ENCODE data around the gene DUS4L. TPM values are rescaled to one million over a fixed set of nuclear protein-coding genes. Genes with fewer than 3 reads are reported as not detected.

DUS4L gene
- total and polyA plus RNA-seq, 2 donors = 7.6 to 7.8 TPM

DNA sequence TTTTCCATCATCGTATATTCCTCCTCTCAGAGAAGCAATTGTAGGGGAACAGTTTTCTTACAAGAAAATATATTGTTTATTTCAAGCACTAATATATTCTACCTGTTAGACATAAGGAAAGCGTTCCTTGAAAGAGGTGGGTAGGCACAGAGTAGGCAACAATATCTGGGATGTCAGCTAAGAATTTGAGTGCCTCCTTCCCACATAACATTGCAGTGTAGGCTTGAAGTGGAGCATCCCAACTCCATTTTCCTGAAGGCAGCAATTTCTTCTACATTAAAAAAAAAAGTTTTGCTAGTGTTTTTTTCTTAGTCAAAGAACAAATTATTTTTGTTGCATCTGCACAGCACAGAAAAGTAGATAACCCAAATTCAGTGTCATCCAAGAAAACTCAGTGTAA lies 37.0 kb downstream of the DUS4L start:
- H3K27ac ChIP-seq (ENCODE audit: low read depth in 1 of 2, low read length in 1 of 2) = no peak overlapping the region
- H3K36me3 ChIP-seq (ENCODE audit: control insufficient read depth in 2 of 2, insufficient read depth in 2 of 2, low read length in 1 of 2) = peaks cover 2 to 4% of the 10 kb centered on the region in 2 donors
- H3K4me3 ChIP-seq (ENCODE audit: low read length in 2 of 2) = no peak overlapping the region
- DNase-seq (ENCODE audit: low read depth in 6 of 9, low spot score in 9 of 9) = no peak
- H3K27me3 ChIP-seq (ENCODE audit: control insufficient read depth in 2 of 2, insufficient read depth in 1 of 2, low read length in 1 of 2) = no peaks in the 10 kb centered on the region
- no peaks in the 10 kb centered on the region for H3K4me1 ChIP-seq (ENCODE audit: control insufficient read depth in 2 of 2, insufficient read depth in 2 of 2, low read length in 2 of 2)
- no peaks in the 10 kb centered on the region for H3K9me3 ChIP-seq (ENCODE audit: control insufficient read depth in 2 of 2, insufficient read depth in 1 of 2, low read length in 1 of 2)
- WGBS = over 99% methylated on average over 2 of the region's 2 CpGs

DNA sequence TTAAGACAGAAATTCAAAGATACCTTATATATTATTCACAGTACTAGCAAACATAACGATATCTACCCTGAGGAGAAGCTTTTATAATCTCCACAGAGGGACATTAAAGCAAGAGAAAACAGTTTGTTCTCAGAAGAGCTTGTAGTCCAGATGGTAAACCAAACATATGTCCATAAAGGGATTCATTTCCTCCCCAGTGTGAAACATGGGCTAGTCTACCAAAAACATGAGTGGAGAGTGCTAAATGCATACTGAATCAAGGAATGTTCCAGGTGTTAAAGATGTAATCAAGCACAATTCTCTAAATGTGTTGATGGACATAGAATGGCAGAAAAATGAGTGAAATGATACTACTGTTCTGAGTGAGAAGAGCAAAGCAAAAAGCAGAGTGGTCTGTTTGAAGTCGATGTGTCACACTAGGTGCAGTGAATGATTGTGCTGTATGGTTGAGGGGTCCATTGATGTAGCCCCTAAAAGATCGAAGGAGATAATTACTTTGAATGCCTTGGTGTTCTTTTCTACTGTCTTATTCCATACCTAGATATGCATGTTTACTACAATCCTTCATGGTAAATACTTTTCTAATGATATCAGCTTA lies 41.5 kb downstream of the DUS4L start:
- Histone ChIP-seq H3K36me3 (ENCODE audit: control insufficient read depth in 2 of 2, insufficient read depth in 2 of 2, low read length in 1 of 2) (peaks cover 0 to 7% of the 10 kb centered on the region in 2 donors), H3K4me3 (ENCODE audit: low read length in 2 of 2) (no peak overlapping the region), H3K4me1 (ENCODE audit: control insufficient read depth in 2 of 2, insufficient read depth in 2 of 2, low read length in 2 of 2) (no peaks in the 10 kb centered on the region), H3K9me3 (ENCODE audit: control insufficient read depth in 2 of 2, insufficient read depth in 1 of 2, low read length in 1 of 2) (no peaks in the 10 kb centered on the region), H3K27me3 (ENCODE audit: control insufficient read depth in 2 of 2, insufficient read depth in 1 of 2, low read length in 1 of 2) (no peaks in the 10 kb centered on the region), H3K27ac (ENCODE audit: low read depth in 1 of 2, low read length in 1 of 2) (no peak overlapping the region)
- 98% methylated on average over 3 of the region's 3 CpGs for WGBS
- no peak for DNase-seq (ENCODE audit: low read depth in 6 of 9, low spot score in 9 of 9)

DNA sequence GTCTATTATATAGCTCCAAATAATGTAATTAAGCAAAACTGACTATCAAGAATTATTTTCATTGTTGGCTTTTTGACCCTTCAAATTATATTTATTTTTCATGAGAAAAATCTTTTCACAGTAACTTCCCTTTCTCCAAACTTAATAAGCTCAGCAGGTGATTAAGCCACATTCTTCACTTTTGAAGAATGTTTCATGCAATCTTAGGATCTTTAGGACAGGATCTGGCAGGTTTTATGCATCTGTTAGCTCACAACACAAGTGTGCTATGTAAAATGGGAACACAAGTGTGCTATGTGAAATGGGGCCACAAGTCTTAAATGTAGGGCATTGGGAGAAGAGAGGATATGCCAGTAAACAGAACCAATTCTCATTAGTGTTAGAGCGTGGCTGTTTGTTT lies 42.5 kb downstream of the DUS4L start:
- DNase-seq (ENCODE audit: low read depth in 6 of 9, low spot score in 9 of 9) = no peak
- no peaks in the 10 kb centered on the region for H3K4me1 ChIP-seq (ENCODE audit: control insufficient read depth in 2 of 2, insufficient read depth in 2 of 2, low read length in 2 of 2)

DNA sequence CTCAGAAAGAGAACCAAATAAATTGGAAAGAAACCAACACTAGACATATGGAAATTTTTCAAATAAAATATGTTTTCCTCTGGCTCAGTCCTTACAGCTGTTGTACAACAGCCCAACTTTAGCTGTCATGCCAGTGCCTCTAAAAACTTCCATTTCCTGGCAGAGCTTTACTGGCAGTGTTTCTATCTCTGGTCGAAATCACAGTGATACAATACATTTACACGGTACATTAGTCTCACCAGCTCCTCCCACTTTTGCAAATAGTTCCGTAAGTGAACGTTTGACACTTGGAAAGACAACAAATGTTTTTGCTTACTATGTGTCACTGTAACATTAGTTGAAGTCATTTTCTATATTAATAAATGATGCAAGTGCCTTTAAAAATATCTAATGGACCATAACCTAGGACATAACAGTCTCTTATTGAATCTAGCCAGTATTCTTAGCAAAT lies 46.1 kb downstream of the DUS4L start:
- 95% methylated on average over 4 of the region's 4 CpGs for WGBS
- DNase-seq (ENCODE audit: low read depth in 6 of 9, low spot score in 9 of 9) = no peak
- Histone ChIP-seq H3K9me3 (ENCODE audit: control insufficient read depth in 2 of 2, insufficient read depth in 1 of 2, low read length in 1 of 2) (no peaks in the 10 kb centered on the region), H3K4me3 (ENCODE audit: low read length in 2 of 2) (no peak overlapping the region), H3K27ac (ENCODE audit: low read depth in 1 of 2, low read length in 1 of 2) (no peak overlapping the region), H3K36me3 (ENCODE audit: control insufficient read depth in 2 of 2, insufficient read depth in 2 of 2, low read length in 1 of 2) (peaks cover 4 to 8% of the 10 kb centered on the region in 2 donors), H3K4me1 (ENCODE audit: control insufficient read depth in 2 of 2, insufficient read depth in 2 of 2, low read length in 2 of 2) (no peaks in the 10 kb centered on the region), H3K27me3 (ENCODE audit: control insufficient read depth in 2 of 2, insufficient read depth in 1 of 2, low read length in 1 of 2) (no peaks in the 10 kb centered on the region)

More for the DNA sequence above, 42.5 kb downstream of the DUS4L start:
- Histone ChIP-seq H3K9me3 (ENCODE audit: control insufficient read depth in 2 of 2, insufficient read depth in 1 of 2, low read length in 1 of 2) (no peaks in the 10 kb centered on the region), H3K27me3 (ENCODE audit: control insufficient read depth in 2 of 2, insufficient read depth in 1 of 2, low read length in 1 of 2) (no peaks in the 10 kb centered on the region), H3K4me3 (ENCODE audit: low read length in 2 of 2) (no peak overlapping the region), H3K27ac (ENCODE audit: low read depth in 1 of 2, low read length in 1 of 2) (no peak overlapping the region), H3K36me3 (ENCODE audit: control insufficient read depth in 2 of 2, insufficient read depth in 2 of 2, low read length in 1 of 2) (peaks cover 0 to 7% of the 10 kb centered on the region in 2 donors)
- 94% methylated on average over 1 of the region's 1 CpG for WGBS

DNA sequence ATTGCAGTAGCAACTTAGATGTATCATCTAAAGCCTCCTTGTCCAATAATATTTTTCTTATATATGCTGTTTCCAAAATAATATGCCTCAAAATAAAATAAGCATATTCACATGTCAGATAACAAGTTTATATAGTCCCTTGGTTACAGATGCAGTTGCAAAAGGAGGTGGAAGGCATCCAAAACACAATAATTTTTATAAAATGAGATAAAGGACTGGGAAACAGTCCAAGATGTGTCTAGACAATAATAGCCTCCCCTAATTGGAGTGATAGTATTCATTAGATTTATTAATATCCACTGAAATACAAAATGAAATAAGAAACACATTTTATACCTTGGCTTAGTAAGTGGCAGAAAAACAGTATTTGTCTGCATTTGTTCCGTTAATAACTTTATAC lies 46.6 kb downstream of the DUS4L start:
- no peak overlapping the region for H3K27ac ChIP-seq (ENCODE audit: low read depth in 1 of 2, low read length in 1 of 2)
- WGBS = 99% methylated on average over 1 of the region's 1 CpG
- no peaks in the 10 kb centered on the region for H3K4me1 ChIP-seq (ENCODE audit: control insufficient read depth in 2 of 2, insufficient read depth in 2 of 2, low read length in 2 of 2)
- no peak overlapping the region for H3K4me3 ChIP-seq (ENCODE audit: low read length in 2 of 2)
- no peaks in the 10 kb centered on the region for H3K27me3 ChIP-seq (ENCODE audit: control insufficient read depth in 2 of 2, insufficient read depth in 1 of 2, low read length in 1 of 2)
- no peaks in the 10 kb centered on the region for H3K9me3 ChIP-seq (ENCODE audit: control insufficient read depth in 2 of 2, insufficient read depth in 1 of 2, low read length in 1 of 2)
- H3K36me3 ChIP-seq (ENCODE audit: control insufficient read depth in 2 of 2, insufficient read depth in 2 of 2, low read length in 1 of 2) = peaks cover 4 to 10% of the 10 kb centered on the region in 2 donors
- DNase-seq (ENCODE audit: low read depth in 6 of 9, low spot score in 9 of 9) = no peak

DNA sequence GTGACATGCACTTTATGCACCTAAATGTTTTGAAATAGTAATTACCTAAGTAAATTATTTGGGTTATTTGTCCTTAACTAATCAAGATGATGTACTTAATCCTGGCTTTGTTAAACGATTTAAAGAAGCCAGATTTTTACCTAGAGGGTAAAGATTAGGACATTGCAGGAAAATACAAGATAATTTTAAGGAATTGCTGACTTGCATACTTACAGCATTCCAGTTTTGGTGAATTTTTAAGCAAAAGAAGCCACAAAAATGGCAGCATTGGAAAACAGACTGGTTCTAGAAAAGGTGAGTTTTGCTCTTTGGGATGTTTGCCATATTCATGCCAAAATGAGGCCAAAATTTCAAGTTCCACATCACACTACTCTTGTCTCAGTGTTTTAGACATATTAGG lies 49.7 kb downstream of the DUS4L start:
- H3K27ac ChIP-seq (ENCODE audit: low read depth in 1 of 2, low read length in 1 of 2) = no peak overlapping the region
- no peak for DNase-seq (ENCODE audit: low read depth in 6 of 9, low spot score in 9 of 9)
- no peak overlapping the region for H3K4me3 ChIP-seq (ENCODE audit: low read length in 2 of 2)
- no peaks in the 10 kb centered on the region for H3K4me1 ChIP-seq (ENCODE audit: control insufficient read depth in 2 of 2, insufficient read depth in 2 of 2, low read length in 2 of 2)
- H3K27me3 ChIP-seq (ENCODE audit: control insufficient read depth in 2 of 2, insufficient read depth in 1 of 2, low read length in 1 of 2) = no peaks in the 10 kb centered on the region
- 99% methylated on average over 1 of the region's 1 CpG for WGBS
- peaks cover 4 to 10% of the 10 kb centered on the region in 2 donors for H3K36me3 ChIP-seq (ENCODE audit: control insufficient read depth in 2 of 2, insufficient read depth in 2 of 2, low read length in 1 of 2)
- H3K9me3 ChIP-seq (ENCODE audit: control insufficient read depth in 2 of 2, insufficient read depth in 1 of 2, low read length in 1 of 2) = no peaks in the 10 kb centered on the region

DNA sequence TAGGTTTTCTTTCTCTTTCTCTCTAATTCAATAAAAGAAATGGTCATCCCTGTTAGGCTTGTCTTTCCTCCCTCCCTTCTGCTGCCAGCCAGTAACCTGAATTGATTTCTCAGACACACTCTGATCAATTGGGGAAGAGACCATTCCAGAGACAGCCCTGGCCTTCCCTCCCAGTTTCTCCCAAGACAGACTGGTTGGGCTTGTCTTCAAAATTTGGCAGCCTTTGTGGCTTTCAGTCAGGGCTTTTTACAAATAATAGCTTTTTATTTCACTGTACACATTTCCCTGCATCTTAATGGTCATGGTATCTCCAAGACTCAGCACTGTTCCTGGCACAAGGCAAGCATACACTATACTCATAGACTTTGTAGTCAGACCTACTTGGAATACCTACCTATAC lies 50.2 kb downstream of the DUS4L start:
- H3K9me3 ChIP-seq (ENCODE audit: control insufficient read depth in 2 of 2, insufficient read depth in 1 of 2, low read length in 1 of 2) = no peaks in the 10 kb centered on the region
- H3K27ac ChIP-seq (ENCODE audit: low read depth in 1 of 2, low read length in 1 of 2) = no peak overlapping the region
- H3K36me3 ChIP-seq (ENCODE audit: control insufficient read depth in 2 of 2, insufficient read depth in 2 of 2, low read length in 1 of 2) = peaks cover 3 to 10% of the 10 kb centered on the region in 2 donors
- H3K4me1 ChIP-seq (ENCODE audit: control insufficient read depth in 2 of 2, insufficient read depth in 2 of 2, low read length in 2 of 2) = no peaks in the 10 kb centered on the region
- H3K27me3 ChIP-seq (ENCODE audit: control insufficient read depth in 2 of 2, insufficient read depth in 1 of 2, low read length in 1 of 2) = no peaks in the 10 kb centered on the region
- no peak overlapping the region for H3K4me3 ChIP-seq (ENCODE audit: low read length in 2 of 2)
- DNase-seq (ENCODE audit: low read depth in 6 of 9, low spot score in 9 of 9) = no peak

DNA sequence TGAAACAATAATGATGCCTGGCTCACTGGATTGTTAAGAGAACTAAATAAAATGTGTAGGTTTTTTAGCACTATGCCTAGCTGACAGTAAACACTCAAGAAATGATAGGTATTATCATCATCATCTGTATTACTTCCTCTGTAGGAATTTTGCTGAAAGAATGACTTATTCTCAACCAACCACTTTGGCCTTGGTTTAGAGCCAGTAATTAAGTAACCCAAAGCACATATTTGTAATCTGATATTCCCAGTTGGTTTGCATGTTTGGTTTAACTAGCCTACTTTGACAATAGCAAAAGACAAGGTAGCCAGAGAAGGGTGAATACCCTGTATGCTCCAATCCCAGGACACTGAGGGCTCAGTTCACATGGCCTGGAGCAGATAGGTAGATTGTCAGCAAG lies 50.7 kb downstream of the DUS4L start:
- no peak for DNase-seq (ENCODE audit: low read depth in 6 of 9, low spot score in 9 of 9)
- Histone ChIP-seq H3K4me1 (ENCODE audit: control insufficient read depth in 2 of 2, insufficient read depth in 2 of 2, low read length in 2 of 2) (no peaks in the 10 kb centered on the region), H3K4me3 (ENCODE audit: low read length in 2 of 2) (no peak overlapping the region), H3K27me3 (ENCODE audit: control insufficient read depth in 2 of 2, insufficient read depth in 1 of 2, low read length in 1 of 2) (no peaks in the 10 kb centered on the region), H3K27ac (ENCODE audit: low read depth in 1 of 2, low read length in 1 of 2) (no peak overlapping the region), H3K36me3 (ENCODE audit: control insufficient read depth in 2 of 2, insufficient read depth in 2 of 2, low read length in 1 of 2) (peaks cover 0 to 10% of the 10 kb centered on the region in 2 donors), H3K9me3 (ENCODE audit: control insufficient read depth in 2 of 2, insufficient read depth in 1 of 2, low read length in 1 of 2) (no peaks in the 10 kb centered on the region)

DNA sequence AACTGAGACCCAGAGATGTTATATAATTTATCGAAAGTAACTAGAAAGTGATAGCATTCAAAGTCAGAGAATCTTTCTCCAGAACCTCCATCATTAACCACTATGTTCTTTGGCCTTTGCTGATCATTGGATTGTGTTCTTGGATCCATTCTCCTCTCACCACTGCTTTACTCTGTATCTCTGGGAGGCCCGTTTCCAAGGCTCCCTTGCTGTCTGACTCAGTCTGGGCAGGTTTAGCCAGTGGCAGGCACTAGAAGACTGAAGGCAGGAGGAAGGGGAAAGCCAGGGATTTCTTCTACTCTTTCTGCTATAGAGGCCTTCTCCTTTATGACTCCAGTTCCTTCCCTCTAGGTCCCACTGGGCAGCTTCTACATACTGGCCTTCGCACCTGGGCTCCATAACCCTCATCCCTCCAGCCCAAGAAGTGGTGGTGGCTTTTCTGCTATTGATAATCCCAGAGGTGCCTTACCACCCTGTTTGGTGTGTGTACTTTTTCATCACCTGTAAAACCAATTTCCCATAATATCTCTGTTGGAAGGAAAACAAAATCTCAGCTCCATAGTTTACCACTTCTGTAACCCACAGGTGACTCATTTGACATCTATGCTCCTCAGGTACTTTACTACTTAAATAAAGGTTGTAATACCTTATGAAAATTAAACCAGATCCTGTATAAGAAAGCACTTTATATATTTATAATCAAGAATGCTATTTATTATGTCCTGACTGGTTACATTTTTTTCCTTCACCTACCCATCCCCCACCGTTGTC lies 52.3 kb downstream of the DUS4L start:
- Histone ChIP-seq H3K4me3 (ENCODE audit: low read length in 2 of 2) (no peak overlapping the region), H3K27me3 (ENCODE audit: control insufficient read depth in 2 of 2, insufficient read depth in 1 of 2, low read length in 1 of 2) (no peaks in the 10 kb centered on the region), H3K4me1 (ENCODE audit: control insufficient read depth in 2 of 2, insufficient read depth in 2 of 2, low read length in 2 of 2) (no peaks in the 10 kb centered on the region), H3K9me3 (ENCODE audit: control insufficient read depth in 2 of 2, insufficient read depth in 1 of 2, low read length in 1 of 2) (no peaks in the 10 kb centered on the region), H3K36me3 (ENCODE audit: control insufficient read depth in 2 of 2, insufficient read depth in 2 of 2, low read length in 1 of 2) (peaks cover 0 to 10% of the 10 kb centered on the region in 2 donors), H3K27ac (ENCODE audit: low read depth in 1 of 2, low read length in 1 of 2) (no peak overlapping the region)
- DNase-seq (ENCODE audit: low read depth in 6 of 9, low spot score in 9 of 9) = no peak
- 98% methylated on average over 4 of the region's 4 CpGs for WGBS
